Measurements from ENCODE around the gene RGPD4.
"Not testable (repeated sequence)": the region's sequence is repeated elsewhere in the genome, so short reads cannot be mapped to it uniquely, and the experiment has no call there.

The RGPD4 gene

GRCh38 chr2:107826749-107827148 lies at the start of gene RGPD4:
TSS of gene RGPD4 (plus strand) at chr2:107826892. CDS start at chr2:107827014, 122 bp downstream.
- not testable (repeated sequence) for DNase-seq

DNA sequence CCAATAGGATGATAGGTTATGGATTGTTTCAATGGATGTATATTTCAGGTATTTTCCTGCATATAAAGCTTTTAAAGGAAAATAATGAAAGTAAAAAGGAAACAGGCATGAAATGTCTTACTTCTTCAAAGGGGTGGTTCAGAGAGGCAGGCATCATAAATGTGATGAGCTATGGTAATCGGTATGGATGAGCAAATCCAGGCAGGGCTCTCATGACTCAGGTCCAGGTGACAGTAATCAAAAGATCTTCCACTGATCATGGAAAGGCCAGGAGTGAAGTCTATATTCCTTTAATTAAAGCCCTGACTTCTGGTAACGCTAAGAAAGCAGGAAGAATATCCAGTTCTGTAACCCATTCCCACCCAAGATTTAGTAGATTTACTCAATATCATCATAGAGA lies 48.7 kb upstream of the RGPD4 start:
- DNase-seq, result no peak

GRCh38 chr2:107785756-107786155 lies 40.9 kb upstream of the RGPD4 start:
- no peak for DNase-seq

DNA sequence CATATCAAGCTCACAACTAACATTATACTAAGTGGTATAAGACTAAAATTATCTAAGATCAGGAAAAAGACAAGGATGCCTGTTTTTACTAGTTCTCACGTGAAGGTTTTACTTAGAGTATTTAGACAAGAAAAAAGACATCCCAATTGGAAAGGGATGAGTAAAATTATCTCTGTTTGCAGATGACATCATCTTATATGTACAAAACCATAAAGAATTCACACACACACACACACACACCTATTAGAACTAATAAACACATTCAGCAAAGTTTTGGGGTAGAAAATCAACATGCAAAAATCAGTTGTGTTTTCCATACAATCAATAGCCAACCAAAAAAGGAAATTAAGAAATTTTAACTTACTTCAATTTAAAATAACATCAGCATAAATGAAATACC lies 35.9 kb upstream of the RGPD4 start:
- DNase-seq, result no peak

GRCh38 chr2:107801498-107801897 lies 25.2 kb upstream of the RGPD4 start:
- DNase-seq, result no peak

DNA sequence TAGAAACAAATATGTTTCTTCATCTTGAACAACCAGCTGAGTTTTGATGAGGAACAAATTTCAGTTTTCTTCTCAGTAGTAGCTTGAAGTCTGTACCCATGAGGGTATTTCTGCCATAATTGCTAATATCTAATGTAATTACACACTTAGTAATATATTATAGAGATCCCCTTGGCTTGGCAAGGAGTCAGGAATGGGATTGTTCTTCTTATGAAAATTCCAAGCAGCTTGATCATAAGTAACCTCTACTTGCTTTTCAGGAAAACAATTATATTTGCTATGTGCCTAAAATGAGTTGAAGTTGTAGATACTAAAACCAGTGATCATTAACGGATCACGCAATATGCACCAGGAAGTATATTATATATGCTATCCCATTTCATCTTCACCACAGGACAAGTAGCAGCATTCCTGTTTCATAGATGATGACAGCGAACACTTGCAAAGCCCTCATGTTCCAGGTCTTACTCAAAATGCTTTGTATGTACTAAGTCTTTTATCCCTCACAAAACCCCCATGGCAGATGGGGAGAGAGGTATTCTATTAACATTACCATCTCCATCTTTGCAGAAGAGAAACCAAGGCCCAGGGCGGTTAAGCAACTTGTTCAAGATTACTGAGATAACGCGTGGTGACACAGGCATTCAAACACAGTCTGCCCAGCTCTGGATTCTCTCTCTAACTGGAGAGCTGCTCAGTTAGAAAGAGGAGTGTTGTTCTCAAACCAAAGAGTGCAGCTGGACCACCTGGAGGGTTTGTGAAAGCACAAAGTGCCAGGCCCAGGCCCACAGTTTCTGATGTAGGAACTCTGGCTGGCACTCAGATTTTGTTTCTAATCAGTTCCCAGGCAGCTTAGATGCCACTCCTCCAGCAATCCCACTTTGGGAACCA lies 21.8 kb upstream of the RGPD4 start:
- DNase-seq, result no peak

GRCh38 chr2:107806901-107807300 lies 19.8 kb upstream of the RGPD4 start:
- no peak for DNase-seq

DNA sequence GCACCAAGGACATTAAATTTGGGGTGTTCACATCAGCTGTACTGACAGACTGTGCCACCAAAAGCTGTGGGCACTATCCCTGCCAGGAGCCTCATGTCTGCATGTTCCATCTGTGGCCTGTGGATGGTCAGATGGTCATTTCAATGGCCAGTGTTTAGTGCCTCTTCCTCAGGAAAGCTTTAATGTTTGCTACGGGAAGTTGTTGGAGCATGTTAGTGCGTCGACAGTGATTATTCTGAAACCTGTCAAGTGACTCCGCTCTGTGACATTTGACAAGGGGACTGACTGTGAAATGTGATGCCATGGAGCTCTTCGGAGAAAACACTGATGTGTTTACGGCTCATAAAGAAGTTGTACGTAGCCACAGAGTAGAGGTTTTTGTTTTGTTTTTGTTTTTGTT lies 18.7 kb upstream of the RGPD4 start:
- no peak for DNase-seq

DNA sequence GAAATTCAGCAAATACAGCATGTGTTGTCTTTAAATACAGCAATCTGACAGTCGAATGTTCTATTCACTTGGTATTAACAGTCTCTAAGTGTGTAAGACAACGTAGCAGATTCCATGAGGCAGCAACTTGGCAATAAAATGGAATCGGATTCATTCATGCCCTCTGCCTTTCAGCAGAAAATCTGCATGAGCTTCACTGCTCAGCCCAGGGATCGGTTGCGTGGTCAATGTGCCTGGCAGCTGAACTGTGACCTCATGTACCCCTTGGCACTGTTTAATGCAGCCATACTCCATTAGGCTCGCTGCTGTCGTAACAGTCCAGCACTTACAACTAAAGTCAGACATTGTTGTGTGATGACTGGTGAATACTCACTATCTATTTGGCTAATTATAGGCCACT lies 17.7 kb upstream of the RGPD4 start:
- no peak for DNase-seq

DNA sequence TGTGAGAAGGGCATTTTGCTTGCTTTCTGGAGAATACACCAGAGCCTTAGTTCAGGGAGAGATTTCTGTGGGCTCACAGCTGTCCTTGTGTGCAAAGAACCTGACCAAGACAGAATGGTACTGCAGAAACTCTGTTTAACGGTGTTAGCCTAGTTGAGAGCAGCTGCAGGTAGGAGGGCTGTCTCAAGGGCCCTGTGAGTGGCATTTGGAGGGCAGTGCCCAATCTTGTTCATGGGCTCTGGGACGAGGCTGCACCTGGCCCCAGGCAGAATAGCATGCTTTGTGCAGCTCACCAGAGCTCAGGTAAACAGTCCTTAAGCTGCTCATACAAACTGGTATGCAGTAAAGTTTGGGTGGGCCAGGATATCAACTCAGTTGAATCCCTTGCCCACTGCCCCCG lies 16.9 kb upstream of the RGPD4 start:
- DNase-seq, result peak; percentile 36

- no peak for DNase-seq
Measured at GRCh38 chr2:107810734-107811133, 16.0 kb upstream of the RGPD4 start.

DNA sequence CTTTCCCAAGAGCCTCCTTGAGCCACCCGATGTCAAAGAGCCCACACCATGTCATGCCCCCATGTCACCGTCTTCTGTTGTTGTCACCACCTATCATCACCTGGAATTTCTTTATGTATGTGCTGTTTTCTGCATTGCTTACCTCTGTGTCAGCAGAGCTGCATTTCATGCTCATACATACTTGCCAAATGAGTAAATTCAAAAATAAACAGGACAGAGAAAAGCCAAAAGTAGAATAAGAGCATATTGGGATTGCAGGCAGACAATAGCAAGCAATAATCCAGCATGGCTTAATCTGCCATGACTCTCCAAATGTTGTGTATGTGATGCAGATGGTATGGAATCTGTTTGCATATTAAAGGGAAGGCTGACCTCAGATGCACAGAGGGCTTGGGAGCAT lies 15.3 kb upstream of the RGPD4 start:
- no peak for DNase-seq

DNA sequence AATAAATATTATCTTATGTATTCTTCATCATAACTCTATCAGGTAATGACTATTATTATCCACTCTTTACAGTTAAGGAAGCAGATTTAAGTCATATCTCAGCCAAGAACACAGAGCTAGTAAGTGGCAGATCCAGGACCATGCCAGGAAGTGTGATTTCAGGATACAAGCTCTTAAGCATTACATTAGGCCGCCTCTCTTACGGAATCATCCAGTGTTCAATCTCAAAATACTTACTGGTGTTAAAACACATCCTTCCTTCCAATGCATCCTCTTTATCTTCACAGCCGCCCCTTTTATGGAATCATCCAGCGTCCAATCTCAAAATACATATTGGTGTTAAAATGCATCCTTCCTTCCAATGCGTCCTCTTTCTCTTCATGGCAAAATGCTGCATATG lies 14.7 kb upstream of the RGPD4 start:
- DNase-seq, result no peak

GRCh38 chr2:107817378-107817777 lies 9.3 kb upstream of the RGPD4 start:
- no peak for DNase-seq

DNA sequence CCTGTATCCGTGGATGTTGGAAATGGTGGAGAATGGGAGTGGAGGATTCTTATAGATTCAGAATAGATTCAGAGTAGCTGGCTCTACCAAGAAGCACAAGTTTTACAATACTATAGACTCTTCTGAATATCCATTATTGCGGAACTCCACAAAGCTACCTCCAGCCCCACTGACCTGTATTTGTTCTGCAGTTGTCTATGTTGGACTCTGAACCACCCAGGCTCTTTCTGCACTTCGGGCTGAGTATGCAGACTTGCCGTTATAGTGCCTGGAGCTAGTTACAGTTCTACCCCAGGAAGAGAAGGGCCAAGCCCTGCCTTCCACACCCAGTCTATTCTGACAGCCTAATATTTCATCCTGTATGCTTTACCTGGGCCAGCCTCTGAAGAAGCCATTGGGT lies 4.4 kb upstream of the RGPD4 start:
- no peak for DNase-seq

- no peak for DNase-seq
Measured at GRCh38 chr2:107824451-107825205, 2.1 kb upstream of the RGPD4 start.

DNA sequence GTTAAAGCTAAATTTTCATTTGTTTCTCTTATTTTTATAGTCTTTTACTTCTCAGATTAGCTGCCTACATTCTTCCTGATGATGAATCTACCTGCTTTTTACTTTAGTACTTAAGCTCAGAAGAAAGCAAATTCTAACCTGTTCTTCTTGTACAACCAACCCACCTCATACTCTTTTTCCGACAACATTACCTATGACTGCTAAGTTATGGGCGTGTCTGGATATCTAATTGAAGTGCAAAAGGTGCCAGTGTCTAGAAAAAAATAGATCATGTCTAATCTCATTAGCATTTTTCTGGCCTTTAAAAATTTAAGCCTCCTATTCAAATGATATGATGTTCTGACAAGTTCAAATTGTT lies 1.5 kb upstream of the RGPD4 start:
- DNase-seq, result no peak

- DNase-seq, result not testable (repeated sequence)
Measured at GRCh38 chr2:107829514-107829913, 2.8 kb downstream of the RGPD4 start.

DNA sequence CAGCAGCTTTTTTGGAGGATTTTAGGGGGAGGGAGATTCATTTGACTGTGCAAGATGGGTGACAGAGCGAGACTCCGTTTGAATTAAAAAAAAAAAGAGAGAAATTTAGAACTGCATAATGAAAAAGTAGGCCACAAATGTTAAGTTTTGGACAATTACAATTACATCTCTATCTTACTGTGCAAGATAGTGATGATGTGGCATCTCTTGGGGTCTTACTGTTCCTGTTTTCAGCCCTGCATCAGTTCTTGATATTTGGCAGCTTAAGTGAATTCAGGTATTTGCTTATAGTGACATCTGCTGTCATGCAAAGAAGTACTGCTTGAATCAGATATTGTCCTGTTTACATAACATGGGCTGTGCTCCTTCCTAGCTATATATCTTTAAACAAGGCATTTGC lies 6.5 kb downstream of the RGPD4 start:
- not testable (repeated sequence) for DNase-seq

DNA sequence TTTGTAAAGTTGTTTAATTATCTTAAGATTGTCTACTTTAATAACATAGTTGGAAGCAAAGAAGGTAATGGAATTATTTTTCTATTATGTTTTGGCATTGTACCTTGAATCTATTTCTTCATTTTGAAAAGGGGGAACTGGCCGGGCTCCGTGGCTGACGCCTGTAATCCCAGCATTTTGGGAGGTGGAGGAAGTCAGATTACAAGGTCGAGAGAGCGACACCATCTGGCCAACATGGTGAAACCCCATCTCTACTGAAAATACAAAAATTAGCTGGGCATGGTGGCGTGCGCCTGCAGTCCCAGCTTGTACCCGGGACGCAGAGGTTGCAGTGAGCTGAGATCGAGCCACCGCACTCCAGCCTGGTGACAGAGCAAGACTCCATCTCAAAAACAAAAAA lies 6.9 kb downstream of the RGPD4 start:
- not testable (repeated sequence) for DNase-seq

DNA sequence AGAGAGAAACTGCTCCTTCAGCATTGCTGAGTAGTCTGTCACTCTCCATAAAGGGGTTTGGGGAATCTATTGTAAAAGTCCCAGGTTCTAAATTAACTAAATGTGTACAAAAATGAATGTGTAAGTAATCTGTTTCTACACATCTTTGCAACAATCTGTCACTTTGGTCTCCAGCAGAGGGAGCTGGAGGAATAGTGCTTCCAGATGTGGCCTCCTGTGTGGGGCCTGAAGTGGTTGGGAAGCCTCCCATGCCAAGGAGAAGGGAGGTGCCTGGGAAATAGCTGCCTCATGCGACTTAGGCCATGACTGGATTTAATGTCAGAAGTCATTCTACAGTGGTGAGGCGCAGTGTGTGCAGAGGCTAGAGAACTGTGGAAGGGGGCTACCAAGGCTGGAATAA lies 89.4 kb downstream of the RGPD4 start:
- DNase-seq, result not testable (repeated sequence)

- not testable (repeated sequence) for DNase-seq
Measured at GRCh38 chr2:107916696-107917370, 90.1 kb downstream of the RGPD4 start.

DNA sequence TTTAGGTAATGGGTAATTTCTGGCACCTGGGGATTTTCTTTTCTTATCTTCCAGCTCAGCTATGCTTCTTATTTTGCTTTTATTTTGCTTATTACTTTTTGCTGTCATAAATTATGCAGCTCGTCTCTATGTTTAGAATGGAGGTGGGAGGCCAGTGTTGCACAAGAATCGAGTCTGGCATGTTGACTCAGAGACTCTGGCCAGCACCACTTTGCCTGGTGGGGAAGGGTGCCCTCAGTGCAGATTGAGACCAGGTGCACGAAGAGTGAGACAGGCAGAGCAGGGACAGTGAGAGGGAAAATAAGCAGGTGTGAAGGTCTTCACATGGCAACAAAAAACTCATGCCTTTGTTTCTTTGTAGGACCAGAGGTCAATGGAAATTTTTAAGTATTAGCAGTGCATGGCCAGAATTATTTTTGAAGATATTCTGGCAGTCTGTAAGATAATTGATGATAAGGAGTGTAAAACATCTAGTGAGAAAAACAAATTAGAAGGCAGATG lies 100.4 kb downstream of the RGPD4 start:
- no peak for DNase-seq

DNA sequence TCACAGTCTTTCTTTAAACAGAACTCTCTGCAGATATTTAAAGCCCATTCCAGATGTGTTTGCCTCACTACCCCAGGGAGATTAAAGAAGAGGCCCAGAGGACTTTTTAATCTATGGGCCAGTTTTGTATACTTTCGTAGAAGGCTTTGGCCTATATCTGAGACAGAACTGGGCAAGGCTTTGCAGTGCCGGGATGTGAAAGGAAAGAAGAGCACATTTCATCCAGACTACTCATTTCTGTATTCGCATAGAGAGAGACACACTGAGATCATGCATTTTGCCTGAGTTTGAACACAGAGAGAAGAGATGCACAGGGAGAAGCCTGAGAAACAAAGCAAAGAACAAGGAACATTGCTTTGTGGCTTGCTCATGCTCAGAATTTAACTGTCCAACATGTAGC lies 104.7 kb downstream of the RGPD4 start:
- no peak for DNase-seq
